ENCODE data around the gene SYNM.

GRCh38 chr15:99117563-99118257 is 12.8 kb downstream of the SYNM start:
- TF ChIP-seq EZH2 (IDR thresholded peaks at IDR 0.05; ENCODE audit: borderline replicate concordance) (no peak), CTCF (IDR thresholded peaks at IDR 0.05; ENCODE audit: poor library complexity) (no peak)

Data from hepatocyte (in vitro differentiated cells).